ENCODE data around the gene SLC38A6. TPM values are rescaled to one million over a fixed set of nuclear protein-coding genes. Genes with fewer than 3 reads are reported as not detected.
"Not testable (repeated sequence)": the region's sequence is repeated elsewhere in the genome, so short reads cannot be mapped to it uniquely, and the experiment has no call there.

Gene SLC38A6
- total and polyA plus RNA-seq, 2 of the 8 experiments (the other 6 are each of a cell fraction or from before 2014, with no cell fraction given), result 8.1 to 9.8 TPM

GRCh38 chr14:61072442-61072841 lies 91.4 kb downstream of the SLC38A6 start:
- H3K56ac ChIP-seq (replicated peaks; ENCODE audit: insufficient read length, low read depth, low read length); H4K5ac ChIP-seq (ENCODE audit: insufficient read length, low read depth, low read length); POLR2A ChIA-PET (ENCODE audit: partially characterized antibody); H3K36me3 ChIP-seq (ENCODE audit: control insufficient read depth in 2 of 4, insufficient read depth in 4 of 4, low read length in 3 of 4); H3K23ac ChIP-seq (ENCODE audit: insufficient read length); H4K91ac ChIP-seq (replicated peaks; ENCODE audit: insufficient read length, low read length); H3K27me3 ChIP-seq (replicated peaks in 1 of 4; ENCODE audit: control insufficient read depth in 3 of 4, extremely low read depth in 1 of 4, insufficient read depth in 3 of 4, low read length in 3 of 4); DNase-seq (ENCODE audit: low read depth in 1 of 2, low spot score in 2 of 2); H2BK120ac ChIP-seq (replicated peaks; ENCODE audit: low read depth, low read length); H3K79me2 ChIP-seq (ENCODE audit: control insufficient read depth in 1 of 2, insufficient read depth in 2 of 2, low read length in 2 of 2); H2BK5ac ChIP-seq (ENCODE audit: low read depth, low read length); H3K4me2 ChIP-seq (ENCODE audit: insufficient read depth in 1 of 2, low read depth in 2 of 2, low read length in 2 of 2); H2AFZ ChIP-seq (ENCODE audit: low read length); H3K27ac ChIP-seq (ENCODE audit: low read depth, low read length); H2AK5ac ChIP-seq (ENCODE audit: low read depth, low read length); CTCF ChIA-PET (ENCODE audit: partially characterized antibody); H3K4ac ChIP-seq (replicated peaks; ENCODE audit: insufficient read length, low read depth, low read length); H3K79me1 ChIP-seq (ENCODE audit: low read depth, low read length); H3K18ac ChIP-seq (ENCODE audit: extremely low read depth, low read length); H3K9me3 ChIP-seq (ENCODE audit: insufficient read depth in 2 of 2, low read depth in 1 of 2, low read length in 1 of 2); H3K4me3 ChIP-seq (ENCODE audit: extremely low read depth in 1 of 4, insufficient read depth in 2 of 4, low read depth in 3 of 4, low read length in 4 of 4); H3K4me1 ChIP-seq (replicated peaks in 1 of 4; ENCODE audit: control insufficient read depth in 3 of 4, insufficient read depth in 4 of 4, low read length in 3 of 4); H4K20me1 ChIP-seq (replicated peaks in 1 of 2; ENCODE audit: control insufficient read depth in 1 of 2, insufficient read depth in 2 of 2, low read length in 2 of 2); H3K14ac ChIP-seq (ENCODE audit: insufficient read length); FAIRE-seq; H4K8ac ChIP-seq (ENCODE audit: extremely low read depth, insufficient read depth, low read length); H2BK15ac ChIP-seq (ENCODE audit: low read length); H2BK12ac ChIP-seq (ENCODE audit: low read depth, low read length); H2BK20ac ChIP-seq (ENCODE audit: low read length); H3K9ac ChIP-seq (replicated peaks in 1 of 4; ENCODE audit: extremely low read depth in 1 of 4, low read depth in 3 of 4, low read length in 3 of 4); H3K23me2 ChIP-seq (ENCODE audit: low read depth, low read length): not testable (repeated sequence)
